H1 (cell line): Measurements from ENCODE around the gene FIG4. TPM values are rescaled to one million over a fixed set of nuclear protein-coding genes. Genes with fewer than 3 reads are reported as not detected.

Experiments used
- CTCF ChIA-PET: fragments of 300-600 bp; sonication (Branson Sonifier 250); formaldehyde crosslinking; loops from one replicate; lab custom pipeline; 2021; ENCODE audit not compliant: partially characterized antibody; lab: Charles Lee
- POLR2A ChIA-PET: fragments of 300-600 bp; sonication (Branson Sonifier 250); formaldehyde crosslinking; loops from one replicate; lab custom pipeline; 2021; ENCODE audit warnings: inconsistent platforms; ENCODE audit not compliant: partially characterized antibody; lab: Charles Lee
- DNase-seq, 2 experiments: peaks; one replicate each; pipeline versions ENCODE4 v3.0.0 to v3.0.0-alpha.2; 2010 to 2022; ENCODE audit warnings: low spot score in 2 of 2, low read depth in 1 of 2, mixed read lengths in 1 of 2
- FAIRE-seq: peaks from 2 replicates; lab custom pipeline; 2011; peaks lifted over from hg19 to GRCh38; lab: Jason Lieb, UNC
- H2AFZ ChIP-seq: 2 replicates; pipeline ENCODE4 v1.8.1; 2012; ENCODE audit warnings: low read length, inconsistent platforms
- H2AK5ac ChIP-seq: 2 replicates; pipeline ENCODE4 v1.6.1; 2013; ENCODE audit warnings: low read depth, low read length
- H2BK120ac ChIP-seq: replicated peaks from 2 replicates; pipeline ENCODE3; 2013; ENCODE audit warnings: low read depth, low read length, inconsistent platforms
- H2BK12ac ChIP-seq: 2 replicates; pipeline ENCODE4 v1.6.1; 2013; ENCODE audit warnings: low read depth, low read length
- H2BK15ac ChIP-seq: 2 replicates; pipeline ENCODE4 v1.6.1; 2013; ENCODE audit warnings: low read length
- H2BK20ac ChIP-seq: 2 replicates; pipeline ENCODE4 v1.6.1; 2013; ENCODE audit warnings: low read length
- H2BK5ac ChIP-seq: 2 replicates; pipeline ENCODE4 v1.6.1; 2013; ENCODE audit warnings: low read depth, low read length
- H3K14ac ChIP-seq: 2 replicates; pipeline ENCODE4 v1.6.1; 2013; ENCODE audit warnings: inconsistent platforms; ENCODE audit not compliant: insufficient read length
- H3K18ac ChIP-seq: 2 replicates; pipeline ENCODE4 v1.6.1; 2013; ENCODE audit warnings: low read length; ENCODE audit errors: extremely low read depth
- H3K23ac ChIP-seq: 2 replicates; pipeline ENCODE4 v1.6.1; 2013; ENCODE audit warnings: inconsistent platforms; ENCODE audit not compliant: insufficient read length
- H3K23me2 ChIP-seq: 2 replicates; pipeline ENCODE4 v1.6.1; 2013; ENCODE audit warnings: low read depth, low read length
- H3K27ac ChIP-seq: 2 replicates; pipeline ENCODE4 v1.6.1; 2011; ENCODE audit warnings: low read depth, low read length, inconsistent platforms
- H3K27me3 ChIP-seq, 4 experiments: replicated peaks in 1 of 4; 1 replicate in 1 of 4; 2 replicates in 3 of 4; pipeline versions ENCODE4 v1.6.1 to v1.8.1; 2011 to 2013; ENCODE audit warnings: low read length in 3 of 4, mild to moderate bottlenecking in 3 of 4, inconsistent platforms in 2 of 4, mixed read lengths in 2 of 4, moderate library complexity in 1 of 4; ENCODE audit not compliant: control insufficient read depth in 3 of 4, insufficient read depth in 3 of 4; ENCODE audit errors: extremely low read depth in 1 of 4
- H3K36me3 ChIP-seq, 4 experiments: 2 replicates each; pipeline versions ENCODE4 v1.6.1 to v1.8.1; 2011 to 2013; ENCODE audit warnings: mild to moderate bottlenecking in 4 of 4, low read length in 3 of 4, moderate library complexity in 2 of 4, control low read depth in 1 of 4, inconsistent platforms in 1 of 4; ENCODE audit not compliant: insufficient read depth in 4 of 4, control insufficient read depth in 2 of 4
- H3K4ac ChIP-seq: replicated peaks from 2 replicates; pipeline ENCODE3; 2013; ENCODE audit warnings: low read length, low read depth, mixed read lengths, inconsistent platforms; ENCODE audit not compliant: insufficient read length
- H3K4me1 ChIP-seq, 4 experiments: replicated peaks in 1 of 4; 1 replicate in 1 of 4; 2 replicates in 3 of 4; pipeline versions ENCODE4 v1.6.1 to v1.8.1; 2011 to 2013; ENCODE audit warnings: low read length in 3 of 4, inconsistent platforms in 2 of 4, mixed read lengths in 1 of 4; ENCODE audit not compliant: insufficient read depth in 4 of 4, control insufficient read depth in 3 of 4
- H3K4me2 ChIP-seq, 2 experiments: 2 replicates each; pipeline versions ENCODE4 v1.6.1 to v1.8.1; 2011 to 2013; ENCODE audit warnings: low read depth in 2 of 2, low read length in 2 of 2, control low read depth in 1 of 2, inconsistent platforms in 1 of 2, mild to moderate bottlenecking in 1 of 2; ENCODE audit not compliant: insufficient read depth in 1 of 2
- H3K4me3 ChIP-seq, 4 experiments: fragments of 200-600, 300-600 bp in 1 of 4; sonication (generic), shearing (Covaris generic), sonication (Bioruptor Twin) in 1 of 4; 2 replicates each; pipeline versions ENCODE4 v1.5.1 to v1.8.1; 2011 to 2016; ENCODE audit warnings: low read length in 4 of 4, low read depth in 3 of 4, control low read depth in 2 of 4, inconsistent platforms in 2 of 4, mild to moderate bottlenecking in 2 of 4, mixed read lengths in 1 of 4, moderate library complexity in 1 of 4; ENCODE audit not compliant: insufficient read depth in 2 of 4; ENCODE audit errors: extremely low read depth in 1 of 4
- H3K56ac ChIP-seq: replicated peaks from 2 replicates; pipeline ENCODE3; 2013; ENCODE audit warnings: low read depth, mild to moderate bottlenecking, mixed read lengths, low read length, inconsistent platforms; ENCODE audit not compliant: insufficient read length
- H3K79me1 ChIP-seq: 2 replicates; pipeline ENCODE4 v1.6.1; 2013; ENCODE audit warnings: low read depth, low read length, control low read depth
- H3K79me2 ChIP-seq, 2 experiments: 2 replicates each; pipeline versions ENCODE4 v1.6.1 to v1.8.1; 2012 to 2013; ENCODE audit warnings: low read length in 2 of 2, mild to moderate bottlenecking in 2 of 2, inconsistent platforms in 1 of 2; ENCODE audit not compliant: insufficient read depth in 2 of 2, control insufficient read depth in 1 of 2
- H3K9ac ChIP-seq, 4 experiments: replicated peaks in 1 of 4; 1 replicate in 1 of 4; 2 replicates in 3 of 4; pipeline versions ENCODE4 v1.6.1 to v1.8.1; 2011 to 2013; ENCODE audit warnings: low read depth in 3 of 4, low read length in 3 of 4, control low read depth in 2 of 4, mild to moderate bottlenecking in 2 of 4, moderate library complexity in 2 of 4, inconsistent platforms in 1 of 4; ENCODE audit errors: extremely low read depth in 1 of 4
- H3K9me3 ChIP-seq, 2 experiments: 2 replicates each; pipeline versions ENCODE4 v1.6.1 to v1.8.1; 2012 to 2013; ENCODE audit warnings: mild to moderate bottlenecking in 2 of 2, moderate library complexity in 2 of 2, control low read depth in 1 of 2, inconsistent platforms in 1 of 2, low read depth in 1 of 2, low read length in 1 of 2, mixed read lengths in 1 of 2; ENCODE audit not compliant: insufficient read depth in 2 of 2
- H4K20me1 ChIP-seq, 2 experiments: replicated peaks in 1 of 2; 2 replicates each; pipeline versions ENCODE3 to v1.8.1; 2011 to 2013; ENCODE audit warnings: inconsistent platforms in 2 of 2, low read length in 2 of 2, mild to moderate bottlenecking in 1 of 2; ENCODE audit not compliant: insufficient read depth in 2 of 2, control insufficient read depth in 1 of 2
- H4K5ac ChIP-seq: 2 replicates; pipeline ENCODE4 v1.6.1; 2013; ENCODE audit warnings: low read length, low read depth, mixed read lengths, inconsistent platforms; ENCODE audit not compliant: insufficient read length
- H4K8ac ChIP-seq: 2 replicates; pipeline ENCODE4 v1.8.0; 2013; ENCODE audit warnings: mild to moderate bottlenecking, moderate library complexity, low read length, inconsistent platforms; ENCODE audit not compliant: insufficient read depth; ENCODE audit errors: extremely low read depth
- H4K91ac ChIP-seq: replicated peaks from 2 replicates; pipeline ENCODE3; 2013; ENCODE audit warnings: low read length, mixed read lengths, inconsistent platforms; ENCODE audit not compliant: insufficient read length
- BCL11A ChIP-seq, 2 experiments: IDR thresholded peaks; one replicate each; pipeline ENCODE4 v1.6.1; 2011; ENCODE audit warnings: low read depth in 2 of 2, low read length in 2 of 2, mild to moderate bottlenecking in 2 of 2
- CEBPB ChIP-seq: IDR thresholded peaks from 2 replicates; pipeline ENCODE4 v1.6.1; 2012; ENCODE audit warnings: low read depth, low read length
- CTCF ChIP-seq, 3 experiments: IDR thresholded peaks; 1 replicate in 2 of 3; 2 replicates in 1 of 3; pipeline versions ENCODE4 v1.5.1 to v1.6.1; 2011; ENCODE audit warnings: low read length in 3 of 3, mild to moderate bottlenecking in 3 of 3, inconsistent platforms in 2 of 3, low read depth in 1 of 3, moderate library complexity in 1 of 3; ENCODE audit not compliant: insufficient read depth in 1 of 3; ENCODE audit errors: control extremely low read depth in 1 of 3
- YY1 ChIP-seq: IDR thresholded peaks from 2 replicates; pipeline ENCODE4 v1.6.1; 2011; ENCODE audit warnings: low read depth, mild to moderate bottlenecking, low read length
- WGBS, 2 experiments: shearing (Covaris generic) in 1 of 2; methylation state at CpG; one replicate each; pipeline versions ENCODE4 v1.1.6 to v1.1.7; 2013 to 2015; ENCODE audit warnings: low lambda C conversion rate in 2 of 2, mixed read lengths in 2 of 2, inconsistent platforms in 1 of 2, low coverage in 1 of 2, missing lambda C conversion rate in 1 of 2; ENCODE audit not compliant: insufficient replicate concordance in 2 of 2, insufficient coverage in 1 of 2, insufficient read length in 1 of 2; ENCODE audit errors: extremely low coverage in 1 of 2, missing lambda C conversion rate in 1 of 2; 5-methylcytosine and 5-hydroxymethylcytosine counted together
- polyA plus RNA-seq, 7 experiments: library from polyadenylated mRNA; depleted of rRNA in 3 of 7; stranded (reverse) in 5 of 7; unstranded in 2 of 7; fragments of >200 nt in 5 of 7; fragments of 200-250 nt in 2 of 7; gene quantifications; 1 replicate in 5 of 7; 2 replicates in 1 of 7; 4 replicates in 1 of 7; pipeline versions ENCODE4 v1.2.1 to v1.2.3, GENCODE V29; 2011 to 2013; ENCODE audit warnings: missing spikeins in 2 of 7, mixed read lengths in 2 of 7
- total RNA-seq: library from RNA; stranded (reverse); fragmentation: NEBNext Ultra II Directional; extraction: Animal tissue kit (Norgen Biotek cat#: 25700); gene quantifications from 2 replicates; pipeline ENCODE4 v1.2.1, GENCODE V29; 2021

The FIG4 gene
- total and polyA plus RNA-seq, 2 of the 8 experiments (the other 6 are each of a cell fraction or from before 2014, with no cell fraction given), result 11.8 to 21.9 TPM

DNA sequence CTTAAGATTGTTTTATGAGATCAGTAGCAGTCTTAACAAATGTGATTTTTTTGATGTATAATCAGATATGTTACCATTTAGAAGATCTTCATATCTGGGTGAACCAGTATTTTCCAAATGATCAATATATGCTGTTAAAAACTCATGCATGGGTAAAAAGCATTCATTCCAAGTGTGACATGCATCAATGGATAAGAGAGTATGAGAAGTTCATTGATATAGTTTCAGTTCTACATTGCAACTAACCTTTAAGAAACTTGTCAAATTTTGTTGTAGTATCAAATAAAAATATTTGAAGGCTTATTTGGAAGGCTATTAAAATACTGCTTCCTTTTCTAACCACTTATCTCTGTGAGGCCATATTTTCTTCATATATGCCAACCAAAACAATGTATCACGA lies 117.7 kb downstream of the FIG4 start:
- H4K5ac ChIP-seq, result no peak overlapping the region
- no peak overlapping the region for H2BK15ac ChIP-seq
- no peak overlapping the region for H3K14ac ChIP-seq
- H3K9ac ChIP-seq, result no peak overlapping the region
- H2AK5ac ChIP-seq, result no peak overlapping the region
- CTCF ChIA-PET, result interaction anchor here (0.6 kb wide), 1 partner anchor 27 kb away, joined by 3 read pairs; no protein-coding TSS in a partner anchor
- no peaks in the 10 kb centered on the region for H3K23me2 ChIP-seq
- H3K27me3 ChIP-seq, result no peaks in the 10 kb centered on the region
- POLR2A ChIA-PET, result no interaction called here
- TF ChIP-seq CEBPB (no peak), YY1 (no peak), BCL11A (IDR thresholded peaks at IDR 0.05; ENCODE audit: low read depth in 2 of 2, low read length in 2 of 2) (no peak), CTCF (IDR thresholded peaks at IDR 0.05; ENCODE audit: control extremely low read depth in 1 of 3, insufficient read depth in 1 of 3, low read depth in 1 of 3, low read length in 3 of 3) (no peak)
- FAIRE-seq, result no peak
- H3K36me3 ChIP-seq, result no peaks in the 10 kb centered on the region
- H3K18ac ChIP-seq, result no peak overlapping the region
- H4K20me1 ChIP-seq, result no peaks in the 10 kb centered on the region
- no peak overlapping the region for H2BK12ac ChIP-seq
- no peak overlapping the region for H2AFZ ChIP-seq
- no peak overlapping the region for H2BK120ac ChIP-seq
- no peaks in the 10 kb centered on the region for H3K4me1 ChIP-seq
- no peak overlapping the region for H3K4ac ChIP-seq
- H3K27ac ChIP-seq, result no peak overlapping the region
- 78% methylated on average over 1 of the region's 1 CpG; no CpG with 5 or more reads in 1 of the 2 experiments for WGBS, 2 experiments
- H2BK5ac ChIP-seq, result no peak overlapping the region
- DNase-seq, result no peak
- H3K56ac ChIP-seq, result no peak overlapping the region
- H3K23ac ChIP-seq, result no peak overlapping the region
- no peak overlapping the region for H3K4me3 ChIP-seq
- no peak overlapping the region for H2BK20ac ChIP-seq
- no peak overlapping the region for H4K91ac ChIP-seq
- no peak overlapping the region for H3K4me2 ChIP-seq
- H3K9me3 ChIP-seq, result no peaks in the 10 kb centered on the region
- H3K79me1 ChIP-seq, result no peaks in the 10 kb centered on the region
- H3K79me2 ChIP-seq, result no peaks in the 10 kb centered on the region
- H4K8ac ChIP-seq, result no peak overlapping the region
